ENCODE data around the gene RFT1. TPM values are rescaled to one million over a fixed set of nuclear protein-coding genes. Genes with fewer than 3 reads are reported as not detected.

RFT1 gene
- total RNA-seq, 1 donor from 2014 or later, result 14.8 TPM

GRCh38 chr3:53174346-53175250, 44.4 kb upstream of the RFT1 start:
- no peak overlapping the region for H3K27ac Mint-ChIP-seq (ENCODE audit: unreplicated experiment)
- no peaks in the 10 kb centered on the region for H3K27me3 Mint-ChIP-seq (ENCODE audit: low read depth)
- TF ChIP-seq CTCF (IDR thresholded peaks at IDR 0.05), result no peak
- H3K4me3 Mint-ChIP-seq (ENCODE audit: unreplicated experiment), result no peak overlapping the region
- peaks cover 6% of the 10 kb centered on the region for H3K4me1 Mint-ChIP-seq (ENCODE audit: low read depth)
- no peaks in the 10 kb centered on the region for H3K9me3 Mint-ChIP-seq (ENCODE audit: low read depth)
- H3K36me3 Mint-ChIP-seq (ENCODE audit: low read depth), result peaks cover 10% of the 10 kb centered on the region
- DNase-seq (ENCODE audit: low spot score), result no peak

GRCh38 chr3:53173107-53173506, 42.9 kb upstream of the RFT1 start:
- peaks cover 19% of the 10 kb centered on the region for H3K4me1 Mint-ChIP-seq (ENCODE audit: low read depth)
- no peak for DNase-seq (ENCODE audit: low spot score)
- no peaks in the 10 kb centered on the region for H3K9me3 Mint-ChIP-seq (ENCODE audit: low read depth)
- H3K27me3 Mint-ChIP-seq (ENCODE audit: low read depth), result no peaks in the 10 kb centered on the region
- H3K36me3 Mint-ChIP-seq (ENCODE audit: low read depth), result peaks cover 2% of the 10 kb centered on the region
- H3K27ac Mint-ChIP-seq (ENCODE audit: unreplicated experiment), result no peak overlapping the region
- no peak for TF ChIP-seq CTCF (IDR thresholded peaks at IDR 0.05)
- H3K4me3 Mint-ChIP-seq (ENCODE audit: unreplicated experiment), result no peak overlapping the region

- Mint-ChIP-seq H3K9me3 (ENCODE audit: low read depth) (no peaks in the 10 kb centered on the region), H3K27ac (ENCODE audit: unreplicated experiment) (no peak overlapping the region), H3K36me3 (ENCODE audit: low read depth) (peaks cover 2% of the 10 kb centered on the region), H3K4me1 (ENCODE audit: low read depth) (peaks cover 23% of the 10 kb centered on the region), H3K4me3 (ENCODE audit: unreplicated experiment) (no peak overlapping the region), H3K27me3 (ENCODE audit: low read depth) (no peaks in the 10 kb centered on the region)
- no peak for TF ChIP-seq CTCF (IDR thresholded peaks at IDR 0.05)
- DNase-seq (ENCODE audit: low spot score), result no peak
These were observed 41.7 kb upstream of the RFT1 start for GRCh38 chr3:53171827-53172505.

GRCh38 chr3:53171064-53171418, 40.8 kb upstream of the RFT1 start:
- H3K27ac Mint-ChIP-seq (ENCODE audit: unreplicated experiment), result no peak overlapping the region
- H3K27me3 Mint-ChIP-seq (ENCODE audit: low read depth), result no peaks in the 10 kb centered on the region
- no peak overlapping the region for H3K4me3 Mint-ChIP-seq (ENCODE audit: unreplicated experiment)
- TF ChIP-seq CTCF (IDR thresholded peaks at IDR 0.05), result no peak
- peaks cover 2% of the 10 kb centered on the region for H3K36me3 Mint-ChIP-seq (ENCODE audit: low read depth)
- no peak for DNase-seq (ENCODE audit: low spot score)
- no peaks in the 10 kb centered on the region for H3K9me3 Mint-ChIP-seq (ENCODE audit: low read depth)
- peaks cover 32% of the 10 kb centered on the region for H3K4me1 Mint-ChIP-seq (ENCODE audit: low read depth)

- DNase-seq (ENCODE audit: low spot score), result no peak
- Mint-ChIP-seq H3K9me3 (ENCODE audit: low read depth) (no peaks in the 10 kb centered on the region), H3K27ac (ENCODE audit: unreplicated experiment) (no peak overlapping the region), H3K4me1 (ENCODE audit: low read depth) (peaks cover 32% of the 10 kb centered on the region), H3K4me3 (ENCODE audit: unreplicated experiment) (no peak overlapping the region), H3K36me3 (ENCODE audit: low read depth) (peaks cover 2% of the 10 kb centered on the region), H3K27me3 (ENCODE audit: low read depth) (no peaks in the 10 kb centered on the region)
- no peak for TF ChIP-seq CTCF (IDR thresholded peaks at IDR 0.05)
These were observed 40.3 kb upstream of the RFT1 start for GRCh38 chr3:53170325-53171063.

All from chondrocyte (in vitro differentiated cells).